ENCODE results near the gene AP2B1.

- TF ChIP-seq CTCF (IDR thresholded peaks at IDR 0.05; ENCODE audit: low read depth, low read length): no peak
- TF ChIP-seq EZH2phosphoT487 (IDR thresholded peaks at IDR 0.05; ENCODE audit: low read depth): no peak
Measured at GRCh38 chr17:35715416-35715815, 128.3 kb downstream of the AP2B1 start.

Data from OCI-LY3 (cell line).